GM23338 (cell line): Measurements from ENCODE around the gene RAB17. TPM values are rescaled to one million over a fixed set of nuclear protein-coding genes. Genes with fewer than 3 reads are reported as not detected.

ENCODE experiments used
- ATAC-seq: fragments of 200-7000 bp; cut with Tn5 transposase; 3 replicates; pipeline ENCODE4 v1.9.1; 2020
- DNase-seq: peaks from one replicate; pipeline ENCODE4 v3.0.0-alpha.2; 2015; ENCODE audit warnings: low spot score
- H2AFZ ChIP-seq: fragments of 200-600 bp; sonication (generic); 2 replicates; pipeline ENCODE4 v1.8.0; 2016; ENCODE audit warnings: antibody characterized with exemption, mild to moderate bottlenecking, moderate library complexity
- H3F3A ChIP-seq: fragments of 200-600 bp; sonication (generic); replicated peaks from 2 replicates; pipeline ENCODE4 v1.8.0; 2017; ENCODE audit warnings: antibody characterized with exemption, mixed run types, low read depth
- H3K27ac ChIP-seq: fragments of 200-600 bp; sonication (generic); 2 replicates; pipeline ENCODE4 v1.6.1; 2016; ENCODE audit warnings: low read depth
- H3K27me3 ChIP-seq: fragments of 200-600 bp; sonication (generic); 2 replicates; pipeline ENCODE4 v1.8.0; 2016; ENCODE audit warnings: mild to moderate bottlenecking, mixed run types, moderate library complexity; ENCODE audit not compliant: insufficient read depth
- H3K36me3 ChIP-seq: fragments of 200-600 bp; sonication (generic); 2 replicates; pipeline ENCODE4 v1.8.0; 2016; ENCODE audit warnings: mild to moderate bottlenecking; ENCODE audit not compliant: insufficient read depth
- H3K4me1 ChIP-seq: fragments of 200-600 bp; sonication (generic); 2 replicates; pipeline ENCODE4 v1.8.0; 2016; ENCODE audit warnings: mild to moderate bottlenecking, moderate library complexity; ENCODE audit not compliant: insufficient read depth
- H3K4me2 ChIP-seq: fragments of 200-600 bp; sonication (generic); 2 replicates; pipeline ENCODE4 v1.7.1; 2017; ENCODE audit warnings: mixed run types
- H3K4me3 ChIP-seq: fragments of 200-600 bp; sonication (generic); 2 replicates; pipeline ENCODE4 v1.6.1; 2016; ENCODE audit warnings: mixed run types
- H3K79me2 ChIP-seq: fragments of 200-600 bp; sonication (generic); replicated peaks from 2 replicates; pipeline ENCODE4 v1.8.0; 2017; ENCODE audit warnings: mild to moderate bottlenecking; ENCODE audit not compliant: insufficient read depth
- H3K9me2 ChIP-seq: fragments of 200-600 bp; sonication (generic); 2 replicates; pipeline ENCODE4 v1.8.0; 2017; ENCODE audit not compliant: insufficient read depth
- H4K20me1 ChIP-seq: fragments of 200-600 bp; sonication (generic); replicated peaks from 2 replicates; pipeline ENCODE4 v1.8.0; 2017; ENCODE audit warnings: mild to moderate bottlenecking; ENCODE audit not compliant: insufficient read depth
- H3K27ac Mint-ChIP-seq: 2 replicates; pipeline ENCODE4 v1.8.0; 2020; ENCODE audit warnings: inconsistent platforms, mild to moderate bottlenecking, moderate library complexity, mixed read lengths
- H3K27me3 Mint-ChIP-seq: 3 replicates; pipeline ENCODE4 v1.8.0; 2022; ENCODE audit warnings: low read depth, mild to moderate bottlenecking, moderate library complexity, mixed read lengths, inconsistent platforms; ENCODE audit not compliant: insufficient read depth, poor library complexity
- H3K36me3 Mint-ChIP-seq: 3 replicates; pipeline ENCODE4 v1.8.0; 2021; ENCODE audit warnings: low read depth, mild to moderate bottlenecking, inconsistent platforms, moderate library complexity, mixed read lengths
- H3K4me1 Mint-ChIP-seq: 3 replicates; pipeline ENCODE4 v1.8.0; 2020; ENCODE audit warnings: mild to moderate bottlenecking, inconsistent platforms, mixed read lengths
- H3K4me3 Mint-ChIP-seq: 3 replicates; pipeline ENCODE4 v1.8.0; 2021; ENCODE audit warnings: moderate library complexity, mild to moderate bottlenecking, inconsistent platforms, mixed read lengths
- H3K9me3 Mint-ChIP-seq: 3 replicates; pipeline ENCODE4 v1.8.0; 2020; ENCODE audit warnings: moderate library complexity, mild to moderate bottlenecking, inconsistent platforms, mixed read lengths
- CREB1 ChIP-seq: fragments of 250-450 bp; sonication (Bioruptor Pico); IDR thresholded peaks from 2 replicates; pipeline ENCODE4 v1.5.0; 2020; ENCODE audit warnings: low read depth, mild to moderate bottlenecking, moderate library complexity
- EZH2 ChIP-seq: fragments of 200-600 bp; sonication (generic); IDR thresholded peaks from one replicate; pipeline ENCODE4 v1.8.0; 2017; ENCODE audit warnings: antibody characterized with exemption, mild to moderate bottlenecking, low read depth; ENCODE audit not compliant: unreplicated experiment
- EZH2phosphoT487 ChIP-seq: fragments of 200-600 bp; sonication (generic); IDR thresholded peaks from one replicate; pipeline ENCODE4 v1.8.1; 2018; ENCODE audit warnings: antibody characterized with exemption; ENCODE audit not compliant: unreplicated experiment
- JUNB ChIP-seq: IDR thresholded peaks from one replicate; pipeline ENCODE4 v1.6.1; 2016; ENCODE audit warnings: antibody characterized with exemption; ENCODE audit not compliant: unreplicated experiment
- NANOG ChIP-seq: IDR thresholded peaks from 2 replicates; pipeline ENCODE4 v1.6.1; 2016; ENCODE audit warnings: antibody characterized with exemption, borderline replicate concordance
- POLR2AphosphoS5 ChIP-seq: IDR thresholded peaks from 2 replicates; pipeline ENCODE4 v1.6.1; 2016; ENCODE audit warnings: antibody characterized with exemption, low read depth
- STAT1 ChIP-seq: IDR thresholded peaks from one replicate; pipeline ENCODE4 v1.6.1; 2016; ENCODE audit warnings: antibody characterized with exemption; ENCODE audit not compliant: unreplicated experiment
- ZNF114 ChIP-seq: fragments of 250-450 bp; sonication (Bioruptor Pico); IDR thresholded peaks from 2 replicates; pipeline ENCODE4 v1.5.0; 2020; ENCODE audit warnings: mild to moderate bottlenecking, moderate library complexity
- ZNF331 ChIP-seq: fragments of 250-450 bp; sonication (Bioruptor Pico); IDR thresholded peaks from 2 replicates; pipeline ENCODE4 v1.5.0; 2020; ENCODE audit warnings: low read depth, mild to moderate bottlenecking, moderate library complexity
- polyA plus RNA-seq: library from polyadenylated mRNA; unstranded; fragments of >200 nt; fragmentation: Nextera tagmentation; extraction: Ambion mirVana; gene quantifications from 2 replicates; pipeline ENCODE4 v1.2.1, GENCODE V29; 2016
- total RNA-seq: library from RNA; depleted of rRNA; stranded (reverse); fragments of >200 nt; shearing (Covaris generic); gene quantifications from 2 replicates; pipeline ENCODE4 v1.2.3, GENCODE V29; 2014
- TF ChIP-seq, protein P1 (sequence below): fragments of 250-450 bp; sonication (Bioruptor Pico); IDR thresholded peaks from 2 replicates; pipeline ENCODE4 v1.5.0; 2020; ENCODE audit warnings: mild to moderate bottlenecking, moderate library complexity
- TF ChIP-seq, protein P2 (sequence below): IDR thresholded peaks from one replicate; pipeline ENCODE4 v1.6.1; 2018; ENCODE audit warnings: antibody characterized with exemption; ENCODE audit not compliant: unreplicated experiment
- TF ChIP-seq, protein P3 (sequence below): IDR thresholded peaks from 2 replicates; pipeline ENCODE4 v1.6.1; 2016; ENCODE audit warnings: antibody characterized with exemption
- TF ChIP-seq, protein P4 (sequence below), 2 experiments: fragments of 200-600 bp in 1 of 2; sonication (generic) in 1 of 2; conservative IDR thresholded peaks; 2 replicates each; pipeline versions ENCODE4 v1.5.1 to v1.6.1; 2016 to 2017; ENCODE audit warnings: antibody characterized with exemption in 2 of 2, low read depth in 2 of 2, mild to moderate bottlenecking in 2 of 2, moderate library complexity in 1 of 2

Gene RAB17
- total and polyA plus RNA-seq, 2 experiments from 2014 or later = 22.4 to 26.9 TPM

DNA sequence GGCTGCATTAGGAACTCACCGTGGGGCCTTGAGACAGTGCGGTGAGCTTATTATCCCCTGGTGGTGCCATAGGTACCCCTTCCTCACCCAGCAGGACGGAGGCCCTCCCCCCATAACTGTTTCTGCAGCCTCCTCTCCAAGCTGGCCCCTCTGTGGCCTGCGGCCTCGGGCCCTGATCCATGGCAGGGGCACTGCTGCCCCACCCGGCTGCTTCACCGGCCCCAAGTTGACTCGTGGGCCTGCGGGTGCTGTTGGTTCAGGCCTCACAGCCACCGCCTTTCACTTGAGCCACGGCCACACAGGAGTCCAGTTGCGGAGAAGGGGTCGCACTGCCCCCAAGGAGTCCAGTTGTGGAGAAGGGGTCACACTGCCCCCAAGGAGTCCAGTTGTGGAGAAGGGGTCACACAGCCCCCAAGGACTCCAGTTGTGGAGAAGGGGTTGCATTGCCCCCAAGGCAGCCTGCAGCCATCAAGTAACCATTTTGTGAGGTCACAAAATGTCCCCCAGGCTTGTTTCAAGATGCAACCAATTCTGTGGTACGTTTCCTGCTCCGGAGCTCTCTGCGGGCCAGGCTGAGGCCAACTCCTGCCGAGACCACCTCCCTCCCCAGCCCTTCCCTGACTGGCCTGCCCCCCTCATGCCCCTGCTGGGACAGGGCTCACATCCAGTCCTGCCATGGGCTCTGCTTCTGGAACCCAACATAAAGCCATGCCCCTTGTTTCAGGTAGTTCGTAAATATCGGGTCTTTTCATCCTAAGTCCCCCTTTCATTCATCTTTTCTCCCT, 41.5 kb upstream of the RAB17 start:
- DNase-seq (no peak), ATAC-seq (no peak)
- Histone ChIP-seq H3K4me2 (no peak overlapping the region), H3F3A (no peaks in the 10 kb centered on the region), H3K79me2 (peaks cover 30% of the 10 kb centered on the region), H3K27ac (no peak overlapping the region), H3K27me3 (peaks cover 16% of the 10 kb centered on the region), H3K9me2 (no peaks in the 10 kb centered on the region; the same call in 1 of the 2 replicates), H3K4me1 (peaks cover 12% of the 10 kb centered on the region), H3K36me3 (0 out of 2 replicates have a peak, but pooled peaks cover 3% of the 10 kb centered on the region), H2AFZ (no peak overlapping the region), H4K20me1 (no peaks in the 10 kb centered on the region), H3K4me3 (no peak overlapping the region)
- Mint-ChIP-seq H3K4me3 (no peak overlapping the region), H3K4me1 (peaks cover 17% of the 10 kb centered on the region), H3K27ac (no peak overlapping the region), H3K36me3 (peaks cover 45% of the 10 kb centered on the region), H3K9me3 (peaks cover 14% of the 10 kb centered on the region), H3K27me3 (peaks cover 11% of the 10 kb centered on the region)
- TF ChIP-seq POLR2AphosphoS5 (no peak), JUNB (no peak), ZNF331 (no peak), EZH2 (no peak), STAT1 (no peak), EZH2phosphoT487 (no peak), NANOG (no peak), CREB1 (CRISPR knock-in tag) (no peak), ZNF114 (CRISPR knock-in tag) (no peak)
- TF ChIP-seq, protein P1, sequence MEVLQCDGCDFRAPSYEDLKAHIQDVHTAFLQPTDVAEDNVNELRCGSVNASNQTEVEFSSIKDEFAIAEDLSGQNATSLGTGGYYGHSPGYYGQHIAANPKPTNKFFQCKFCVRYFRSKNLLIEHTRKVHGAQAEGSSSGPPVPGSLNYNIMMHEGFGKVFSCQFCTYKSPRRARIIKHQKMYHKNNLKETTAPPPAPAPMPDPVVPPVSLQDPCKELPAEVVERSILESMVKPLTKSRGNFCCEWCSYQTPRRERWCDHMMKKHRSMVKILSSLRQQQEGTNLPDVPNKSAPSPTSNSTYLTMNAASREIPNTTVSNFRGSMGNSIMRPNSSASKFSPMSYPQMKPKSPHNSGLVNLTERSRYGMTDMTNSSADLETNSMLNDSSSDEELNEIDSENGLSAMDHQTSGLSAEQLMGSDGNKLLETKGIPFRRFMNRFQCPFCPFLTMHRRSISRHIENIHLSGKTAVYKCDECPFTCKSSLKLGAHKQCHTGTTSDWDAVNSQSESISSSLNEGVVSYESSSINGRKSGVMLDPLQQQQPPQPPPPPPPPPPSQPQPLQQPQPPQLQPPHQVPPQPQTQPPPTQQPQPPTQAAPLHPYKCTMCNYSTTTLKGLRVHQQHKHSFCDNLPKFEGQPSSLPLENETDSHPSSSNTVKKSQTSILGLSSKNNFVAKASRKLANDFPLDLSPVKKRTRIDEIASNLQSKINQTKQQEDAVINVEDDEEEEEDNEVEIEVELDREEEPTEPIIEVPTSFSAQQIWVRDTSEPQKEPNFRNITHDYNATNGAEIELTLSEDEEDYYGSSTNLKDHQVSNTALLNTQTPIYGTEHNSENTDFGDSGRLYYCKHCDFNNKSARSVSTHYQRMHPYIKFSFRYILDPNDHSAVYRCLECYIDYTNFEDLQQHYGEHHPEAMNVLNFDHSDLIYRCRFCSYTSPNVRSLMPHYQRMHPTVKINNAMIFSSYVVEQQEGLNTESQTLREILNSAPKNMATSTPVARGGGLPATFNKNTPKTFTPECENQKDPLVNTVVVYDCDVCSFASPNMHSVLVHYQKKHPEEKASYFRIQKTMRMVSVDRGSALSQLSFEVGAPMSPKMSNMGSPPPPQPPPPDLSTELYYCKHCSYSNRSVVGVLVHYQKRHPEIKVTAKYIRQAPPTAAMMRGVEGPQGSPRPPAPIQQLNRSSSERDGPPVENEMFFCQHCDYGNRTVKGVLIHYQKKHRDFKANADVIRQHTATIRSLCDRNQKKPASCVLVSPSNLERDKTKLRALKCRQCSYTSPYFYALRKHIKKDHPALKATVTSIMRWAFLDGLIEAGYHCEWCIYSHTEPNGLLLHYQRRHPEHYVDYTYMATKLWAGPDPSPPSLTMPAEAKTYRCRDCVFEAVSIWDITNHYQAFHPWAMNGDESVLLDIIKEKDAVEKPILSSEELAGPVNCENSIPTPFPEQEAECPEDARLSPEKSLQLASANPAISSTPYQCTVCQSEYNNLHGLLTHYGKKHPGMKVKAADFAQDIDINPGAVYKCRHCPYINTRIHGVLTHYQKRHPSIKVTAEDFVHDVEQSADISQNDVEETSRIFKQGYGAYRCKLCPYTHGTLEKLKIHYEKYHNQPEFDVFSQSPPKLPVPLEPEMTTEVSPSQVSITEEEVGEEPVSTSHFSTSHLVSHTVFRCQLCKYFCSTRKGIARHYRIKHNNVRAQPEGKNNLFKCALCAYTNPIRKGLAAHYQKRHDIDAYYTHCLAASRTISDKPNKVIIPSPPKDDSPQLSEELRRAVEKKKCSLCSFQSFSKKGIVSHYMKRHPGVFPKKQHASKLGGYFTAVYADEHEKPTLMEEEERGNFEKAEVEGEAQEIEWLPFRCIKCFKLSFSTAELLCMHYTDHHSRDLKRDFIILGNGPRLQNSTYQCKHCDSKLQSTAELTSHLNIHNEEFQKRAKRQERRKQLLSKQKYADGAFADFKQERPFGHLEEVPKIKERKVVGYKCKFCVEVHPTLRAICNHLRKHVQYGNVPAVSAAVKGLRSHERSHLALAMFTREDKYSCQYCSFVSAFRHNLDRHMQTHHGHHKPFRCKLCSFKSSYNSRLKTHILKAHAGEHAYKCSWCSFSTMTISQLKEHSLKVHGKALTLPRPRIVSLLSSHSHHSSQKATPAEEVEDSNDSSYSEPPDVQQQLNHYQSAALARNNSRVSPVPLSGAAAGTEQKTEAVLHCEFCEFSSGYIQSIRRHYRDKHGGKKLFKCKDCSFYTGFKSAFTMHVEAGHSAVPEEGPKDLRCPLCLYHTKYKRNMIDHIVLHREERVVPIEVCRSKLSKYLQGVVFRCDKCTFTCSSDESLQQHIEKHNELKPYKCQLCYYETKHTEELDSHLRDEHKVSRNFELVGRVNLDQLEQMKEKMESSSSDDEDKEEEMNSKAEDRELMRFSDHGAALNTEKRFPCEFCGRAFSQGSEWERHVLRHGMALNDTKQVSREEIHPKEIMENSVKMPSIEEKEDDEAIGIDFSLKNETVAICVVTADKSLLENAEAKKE = no peak
- TF ChIP-seq, protein P2, sequence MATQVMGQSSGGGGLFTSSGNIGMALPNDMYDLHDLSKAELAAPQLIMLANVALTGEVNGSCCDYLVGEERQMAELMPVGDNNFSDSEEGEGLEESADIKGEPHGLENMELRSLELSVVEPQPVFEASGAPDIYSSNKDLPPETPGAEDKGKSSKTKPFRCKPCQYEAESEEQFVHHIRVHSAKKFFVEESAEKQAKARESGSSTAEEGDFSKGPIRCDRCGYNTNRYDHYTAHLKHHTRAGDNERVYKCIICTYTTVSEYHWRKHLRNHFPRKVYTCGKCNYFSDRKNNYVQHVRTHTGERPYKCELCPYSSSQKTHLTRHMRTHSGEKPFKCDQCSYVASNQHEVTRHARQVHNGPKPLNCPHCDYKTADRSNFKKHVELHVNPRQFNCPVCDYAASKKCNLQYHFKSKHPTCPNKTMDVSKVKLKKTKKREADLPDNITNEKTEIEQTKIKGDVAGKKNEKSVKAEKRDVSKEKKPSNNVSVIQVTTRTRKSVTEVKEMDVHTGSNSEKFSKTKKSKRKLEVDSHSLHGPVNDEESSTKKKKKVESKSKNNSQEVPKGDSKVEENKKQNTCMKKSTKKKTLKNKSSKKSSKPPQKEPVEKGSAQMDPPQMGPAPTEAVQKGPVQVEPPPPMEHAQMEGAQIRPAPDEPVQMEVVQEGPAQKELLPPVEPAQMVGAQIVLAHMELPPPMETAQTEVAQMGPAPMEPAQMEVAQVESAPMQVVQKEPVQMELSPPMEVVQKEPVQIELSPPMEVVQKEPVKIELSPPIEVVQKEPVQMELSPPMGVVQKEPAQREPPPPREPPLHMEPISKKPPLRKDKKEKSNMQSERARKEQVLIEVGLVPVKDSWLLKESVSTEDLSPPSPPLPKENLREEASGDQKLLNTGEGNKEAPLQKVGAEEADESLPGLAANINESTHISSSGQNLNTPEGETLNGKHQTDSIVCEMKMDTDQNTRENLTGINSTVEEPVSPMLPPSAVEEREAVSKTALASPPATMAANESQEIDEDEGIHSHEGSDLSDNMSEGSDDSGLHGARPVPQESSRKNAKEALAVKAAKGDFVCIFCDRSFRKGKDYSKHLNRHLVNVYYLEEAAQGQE = no peak
- TF ChIP-seq, protein P3, sequence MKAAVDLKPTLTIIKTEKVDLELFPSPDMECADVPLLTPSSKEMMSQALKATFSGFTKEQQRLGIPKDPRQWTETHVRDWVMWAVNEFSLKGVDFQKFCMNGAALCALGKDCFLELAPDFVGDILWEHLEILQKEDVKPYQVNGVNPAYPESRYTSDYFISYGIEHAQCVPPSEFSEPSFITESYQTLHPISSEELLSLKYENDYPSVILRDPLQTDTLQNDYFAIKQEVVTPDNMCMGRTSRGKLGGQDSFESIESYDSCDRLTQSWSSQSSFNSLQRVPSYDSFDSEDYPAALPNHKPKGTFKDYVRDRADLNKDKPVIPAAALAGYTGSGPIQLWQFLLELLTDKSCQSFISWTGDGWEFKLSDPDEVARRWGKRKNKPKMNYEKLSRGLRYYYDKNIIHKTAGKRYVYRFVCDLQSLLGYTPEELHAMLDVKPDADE = no peak
- TF ChIP-seq, protein P4, sequence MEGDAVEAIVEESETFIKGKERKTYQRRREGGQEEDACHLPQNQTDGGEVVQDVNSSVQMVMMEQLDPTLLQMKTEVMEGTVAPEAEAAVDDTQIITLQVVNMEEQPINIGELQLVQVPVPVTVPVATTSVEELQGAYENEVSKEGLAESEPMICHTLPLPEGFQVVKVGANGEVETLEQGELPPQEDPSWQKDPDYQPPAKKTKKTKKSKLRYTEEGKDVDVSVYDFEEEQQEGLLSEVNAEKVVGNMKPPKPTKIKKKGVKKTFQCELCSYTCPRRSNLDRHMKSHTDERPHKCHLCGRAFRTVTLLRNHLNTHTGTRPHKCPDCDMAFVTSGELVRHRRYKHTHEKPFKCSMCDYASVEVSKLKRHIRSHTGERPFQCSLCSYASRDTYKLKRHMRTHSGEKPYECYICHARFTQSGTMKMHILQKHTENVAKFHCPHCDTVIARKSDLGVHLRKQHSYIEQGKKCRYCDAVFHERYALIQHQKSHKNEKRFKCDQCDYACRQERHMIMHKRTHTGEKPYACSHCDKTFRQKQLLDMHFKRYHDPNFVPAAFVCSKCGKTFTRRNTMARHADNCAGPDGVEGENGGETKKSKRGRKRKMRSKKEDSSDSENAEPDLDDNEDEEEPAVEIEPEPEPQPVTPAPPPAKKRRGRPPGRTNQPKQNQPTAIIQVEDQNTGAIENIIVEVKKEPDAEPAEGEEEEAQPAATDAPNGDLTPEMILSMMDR (conservative IDR thresholded peaks at IDR 0.05; ENCODE audit: low read depth in 2 of 2) = no peak
